ENCODE measurements around the gene CCDC14. TPM values are rescaled to one million over a fixed set of nuclear protein-coding genes. Genes with fewer than 3 reads are reported as not detected.
"Not testable (repeated sequence)": the region's sequence is repeated elsewhere in the genome, so short reads cannot be mapped to it uniquely, and the experiment has no call there.

The CCDC14 gene
- total RNA-seq, 2 experiments from 2014 or later, result 82.9 to 106 TPM

DNA sequence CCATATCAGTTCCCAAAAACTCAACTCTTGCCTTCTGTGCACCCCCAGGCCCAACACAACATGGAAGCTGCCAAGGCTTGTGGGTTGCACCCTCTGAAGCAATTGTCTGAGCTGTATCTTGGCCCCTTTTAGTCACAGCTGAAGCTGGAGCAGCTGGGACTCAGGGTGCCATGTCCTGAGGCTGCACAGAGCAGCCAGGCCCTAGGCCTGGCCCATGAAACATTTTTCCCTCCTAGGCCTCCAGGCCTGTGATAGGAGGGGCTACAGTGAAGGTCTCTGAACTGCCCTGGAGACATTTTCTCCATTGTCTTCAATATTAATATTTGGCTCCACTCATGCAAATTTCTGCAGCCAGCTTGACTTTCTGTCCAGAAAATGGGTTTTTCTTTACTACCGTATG is 68.8 kb downstream of the CCDC14 start:
- ChIA-PET POLR2A (no interaction called here), CTCF (ENCODE audit: unreplicated experiment) (no interaction called here)
- H3K9me2 ChIP-seq (ENCODE audit: insufficient read depth, low read length), result no peaks in the 10 kb centered on the region
- H3K9me3 ChIP-seq (ENCODE audit: low read length), result peaks cover 15% of the 10 kb centered on the region; the same call in 1 of the 2 replicates
- no peaks in the 10 kb centered on the region for H3K4me1 ChIP-seq (ENCODE audit: insufficient read depth, low read length, poor library complexity, severe bottlenecking)
- intact Hi-C loops (cut with micrococcal nuclease; ENCODE audit: unreplicated experiment), result no loop called here
- no peak overlapping the region for H3K4me2 ChIP-seq (ENCODE audit: low read length)
- TF ChIP-seq, protein P1, sequence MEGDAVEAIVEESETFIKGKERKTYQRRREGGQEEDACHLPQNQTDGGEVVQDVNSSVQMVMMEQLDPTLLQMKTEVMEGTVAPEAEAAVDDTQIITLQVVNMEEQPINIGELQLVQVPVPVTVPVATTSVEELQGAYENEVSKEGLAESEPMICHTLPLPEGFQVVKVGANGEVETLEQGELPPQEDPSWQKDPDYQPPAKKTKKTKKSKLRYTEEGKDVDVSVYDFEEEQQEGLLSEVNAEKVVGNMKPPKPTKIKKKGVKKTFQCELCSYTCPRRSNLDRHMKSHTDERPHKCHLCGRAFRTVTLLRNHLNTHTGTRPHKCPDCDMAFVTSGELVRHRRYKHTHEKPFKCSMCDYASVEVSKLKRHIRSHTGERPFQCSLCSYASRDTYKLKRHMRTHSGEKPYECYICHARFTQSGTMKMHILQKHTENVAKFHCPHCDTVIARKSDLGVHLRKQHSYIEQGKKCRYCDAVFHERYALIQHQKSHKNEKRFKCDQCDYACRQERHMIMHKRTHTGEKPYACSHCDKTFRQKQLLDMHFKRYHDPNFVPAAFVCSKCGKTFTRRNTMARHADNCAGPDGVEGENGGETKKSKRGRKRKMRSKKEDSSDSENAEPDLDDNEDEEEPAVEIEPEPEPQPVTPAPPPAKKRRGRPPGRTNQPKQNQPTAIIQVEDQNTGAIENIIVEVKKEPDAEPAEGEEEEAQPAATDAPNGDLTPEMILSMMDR (conservative IDR thresholded peaks at IDR 0.05; ENCODE audit: low read length), result no peak
- TF ChIP-seq EZH2phosphoT487 (IDR thresholded peaks at IDR 0.05; ENCODE audit: borderline replicate concordance, low read depth, low read length), result no peak
- H3K36me3 ChIP-seq (ENCODE audit: insufficient read depth, low read length), result no peaks in the 10 kb centered on the region
- DNase-seq (ENCODE audit: low spot score), result no peak
- no peak overlapping the region for H3K27ac ChIP-seq (ENCODE audit: low read depth, low read length, poor library complexity, severe bottlenecking)
- BruUV-seq (replicated peaks), result no TSS peak
- H3K4me3 ChIP-seq (ENCODE audit: low read depth, low read length, poor library complexity, severe bottlenecking), result no peak overlapping the region
- no peaks in the 10 kb centered on the region for H3K79me2 ChIP-seq (ENCODE audit: insufficient read depth, low read depth, low read length)
- H4K20me1 ChIP-seq (ENCODE audit: insufficient read depth, low read length), result no peaks in the 10 kb centered on the region
- no peak overlapping the region for H2AFZ ChIP-seq (ENCODE audit: low read length)

DNA sequence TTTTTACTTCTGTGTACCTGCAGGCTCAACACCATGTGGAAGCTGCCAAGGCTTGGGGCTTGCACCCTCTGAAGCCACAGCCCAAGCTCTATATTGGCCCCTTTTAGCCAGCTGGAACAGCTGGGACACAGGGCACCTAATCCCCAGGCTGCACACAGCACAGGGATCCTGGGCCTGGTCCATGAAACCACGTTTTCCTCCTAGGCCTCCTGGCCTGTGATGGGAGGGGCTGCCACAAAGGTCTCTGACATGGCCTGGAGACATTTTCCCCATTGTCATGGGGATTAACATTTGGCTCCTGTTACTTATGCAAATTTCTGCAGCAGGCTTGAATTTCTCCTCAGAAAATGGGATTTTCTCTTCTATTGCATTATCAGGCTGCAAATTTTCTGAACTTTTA is 70.0 kb downstream of the CCDC14 start:
- H3K27ac ChIP-seq (ENCODE audit: low read depth, low read length, poor library complexity, severe bottlenecking); H3K4me3 ChIP-seq (ENCODE audit: low read depth, low read length, poor library complexity, severe bottlenecking); BruUV-seq (replicated peaks); intact Hi-C loops (cut with micrococcal nuclease; ENCODE audit: unreplicated experiment); CTCF ChIA-PET (ENCODE audit: unreplicated experiment); H3K79me2 ChIP-seq (ENCODE audit: insufficient read depth, low read depth, low read length); H2AFZ ChIP-seq (ENCODE audit: low read length); H3K9me2 ChIP-seq (ENCODE audit: insufficient read depth, low read length); H3K4me2 ChIP-seq (ENCODE audit: low read length); DNase-seq (ENCODE audit: low spot score); H4K20me1 ChIP-seq (ENCODE audit: insufficient read depth, low read length); H3K36me3 ChIP-seq (ENCODE audit: insufficient read depth, low read length); H3K4me1 ChIP-seq (ENCODE audit: insufficient read depth, low read length, poor library complexity, severe bottlenecking): not testable (repeated sequence)
- POLR2A ChIA-PET, result interaction anchor here (0.5 to 0.6 kb wide), 2 partner anchors 111 to 738 kb away, joined by 3 read pairs; no protein-coding TSS in a partner anchor
- peaks cover 15% of the 10 kb centered on the region; the same call in 1 of the 2 replicates for H3K9me3 ChIP-seq (ENCODE audit: low read length)

DNA sequence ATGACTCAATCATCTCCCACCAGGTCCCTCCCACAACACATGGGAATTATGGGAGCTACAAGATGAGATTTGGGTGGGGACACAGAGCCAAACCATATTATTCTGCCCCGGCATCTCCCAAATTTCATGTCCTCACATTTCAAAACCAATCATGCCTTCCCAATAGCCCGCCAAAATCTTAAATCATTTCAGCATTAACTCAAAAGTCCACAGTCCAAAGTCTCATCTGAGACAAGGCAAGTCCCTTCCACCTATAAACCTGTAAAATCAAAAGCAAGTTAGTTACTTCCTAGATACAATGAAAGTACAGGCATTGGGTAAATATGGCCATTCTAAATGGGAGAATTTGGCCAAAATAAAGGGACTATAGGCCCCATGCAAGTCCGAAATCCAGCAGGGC is 70.9 kb downstream of the CCDC14 start:
- H2AFZ ChIP-seq (ENCODE audit: low read length); CTCF ChIA-PET (ENCODE audit: unreplicated experiment); DNase-seq (ENCODE audit: low spot score); intact Hi-C loops (cut with micrococcal nuclease; ENCODE audit: unreplicated experiment); H3K79me2 ChIP-seq (ENCODE audit: insufficient read depth, low read depth, low read length); H3K4me1 ChIP-seq (ENCODE audit: insufficient read depth, low read length, poor library complexity, severe bottlenecking); H3K4me3 ChIP-seq (ENCODE audit: low read depth, low read length, poor library complexity, severe bottlenecking); H4K20me1 ChIP-seq (ENCODE audit: insufficient read depth, low read length); BruUV-seq (replicated peaks); H3K9me2 ChIP-seq (ENCODE audit: insufficient read depth, low read length); H3K27ac ChIP-seq (ENCODE audit: low read depth, low read length, poor library complexity, severe bottlenecking); H3K36me3 ChIP-seq (ENCODE audit: insufficient read depth, low read length); H3K4me2 ChIP-seq (ENCODE audit: low read length): not testable (repeated sequence)
- POLR2A ChIA-PET, result interaction anchor here (0.6 kb wide), 1 partner anchor 739 kb away, joined by 3 read pairs; no protein-coding TSS in a partner anchor
- H3K9me3 ChIP-seq (ENCODE audit: low read length), result peaks cover 15% of the 10 kb centered on the region; the same call in 1 of the 2 replicates

DNA sequence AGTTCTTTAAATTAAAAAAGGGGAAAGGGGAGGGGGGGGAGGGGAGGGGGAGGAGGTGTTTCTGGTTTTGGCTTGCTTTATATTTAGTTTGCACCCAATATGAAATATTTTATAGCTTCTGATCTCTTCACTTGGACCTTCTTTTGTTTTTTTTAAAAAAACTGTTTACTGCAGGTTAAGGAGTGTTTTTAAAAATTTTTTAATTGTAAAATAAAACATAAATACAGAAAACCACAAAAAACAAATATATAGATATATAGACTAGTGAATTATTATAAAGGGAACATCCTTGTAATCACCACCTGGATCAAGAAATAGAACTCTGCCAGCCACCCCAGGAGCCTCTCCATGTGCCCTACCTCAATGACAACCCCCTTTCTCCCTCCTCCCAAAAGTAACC is 76.0 kb downstream of the CCDC14 start:
- no peaks in the 10 kb centered on the region for H3K9me2 ChIP-seq (ENCODE audit: insufficient read depth, low read length)
- no peak overlapping the region for H3K27ac ChIP-seq (ENCODE audit: low read depth, low read length, poor library complexity, severe bottlenecking)
- no peak for DNase-seq (ENCODE audit: low spot score)
- ChIA-PET POLR2A (no interaction called here), CTCF (ENCODE audit: unreplicated experiment) (no interaction called here)
- H3K36me3 ChIP-seq (ENCODE audit: insufficient read depth, low read length), result no peaks in the 10 kb centered on the region
- H2AFZ ChIP-seq (ENCODE audit: low read length), result no peak overlapping the region
- no peaks in the 10 kb centered on the region for H3K4me1 ChIP-seq (ENCODE audit: insufficient read depth, low read length, poor library complexity, severe bottlenecking)
- H3K79me2 ChIP-seq (ENCODE audit: insufficient read depth, low read depth, low read length), result no peaks in the 10 kb centered on the region
- TF ChIP-seq EZH2phosphoT487 (IDR thresholded peaks at IDR 0.05; ENCODE audit: borderline replicate concordance, low read depth, low read length), result no peak
- TF ChIP-seq, protein P1 (conservative IDR thresholded peaks at IDR 0.05; ENCODE audit: low read length), result no peak
- no TSS peak for BruUV-seq (replicated peaks)
- H4K20me1 ChIP-seq (ENCODE audit: insufficient read depth, low read length), result no peaks in the 10 kb centered on the region
- no peak overlapping the region for H3K4me3 ChIP-seq (ENCODE audit: low read depth, low read length, poor library complexity, severe bottlenecking)
- intact Hi-C loops (cut with micrococcal nuclease; ENCODE audit: unreplicated experiment), result no loop called here
- no peaks in the 10 kb centered on the region for H3K9me3 ChIP-seq (ENCODE audit: low read length)
- H3K4me2 ChIP-seq (ENCODE audit: low read length), result no peak overlapping the region

Measured in OCI-LY7 (cell line).